IMR-90 (cell line): ENCODE results near the gene GLE1.

Experiments
- CEBPB ChIP-seq: IDR thresholded peaks from 2 replicates; pipeline ENCODE4 v1.6.1; 2012; ENCODE audit warnings: low read depth, low read length, improper control_type of control experiment
- MXI1 ChIP-seq: IDR thresholded peaks from 2 replicates; pipeline ENCODE4 v1.6.1; 2012; ENCODE audit warnings: low read depth, mild to moderate bottlenecking, low read length, moderate library complexity, borderline replicate concordance

- TF ChIP-seq MXI1 = no peak
- TF ChIP-seq CEBPB = no peak
Measured at GRCh38 chr9:128580731-128581130, 76.2 kb downstream of the GLE1 start.
